HG03066 (cell line): ENCODE measurements around the gene SLC34A3.
"Not testable (repeated sequence)": the region's sequence is repeated elsewhere in the genome, so short reads cannot be mapped to it uniquely, and the experiment has no call there.

Source experiments
- ATAC-seq: cut with Tn5 transposase; IDR thresholded peaks from one replicate; pipeline ENCODE4 v1.9.1; 2021; ENCODE audit warnings: low read depth; ENCODE audit not compliant: unreplicated experiment

SLC34A3 gene

GRCh38 chr9:137240318-137240840 is 9.7 kb downstream of the SLC34A3 start:
- peak; percentile 21 for ATAC-seq

GRCh38 chr9:137240841-137241489 is 10.3 kb downstream of the SLC34A3 start, which contains the start of gene TUBB4B:
TSS of gene TUBB4B (plus strand) at chr9:137241287. CDS start at chr9:137241361, 74 bp downstream.
- ATAC-seq: peak; percentile 84

- ATAC-seq: peak; percentile 10
These were observed 11.0 kb downstream of the SLC34A3 start for GRCh38 chr9:137241490-137242268.

- ATAC-seq: no peak
These were observed 11.8 kb downstream of the SLC34A3 start for GRCh38 chr9:137242269-137243203.

- not testable (repeated sequence) for ATAC-seq
These were observed 12.5 kb downstream of the SLC34A3 start for GRCh38 chr9:137243266-137243625.

GRCh38 chr9:137243626-137244485 is 13.2 kb downstream of the SLC34A3 start:
- ATAC-seq: no peak

GRCh38 chr9:137244486-137245449 is 14.1 kb downstream of the SLC34A3 start:
- ATAC-seq: no peak

GRCh38 chr9:137245450-137246421 is 15.0 kb downstream of the SLC34A3 start:
- no peak for ATAC-seq

GRCh38 chr9:137247135-137247915 is 16.6 kb downstream of the SLC34A3 start:
- ATAC-seq: no peak

- ATAC-seq: no peak
These were observed 17.1 kb downstream of the SLC34A3 start for GRCh38 chr9:137247916-137248175.

- no peak for ATAC-seq
These were observed 19.9 kb downstream of the SLC34A3 start for GRCh38 chr9:137250329-137251193.

GRCh38 chr9:137251194-137251461 is 20.4 kb downstream of the SLC34A3 start, which contains the start of gene STPG3:
TSS of gene STPG3 (plus strand) at chr9:137251286. CDS start at chr9:137251287, 1 bp downstream.
- ATAC-seq: no peak

- no peak for ATAC-seq
These were observed 21.0 kb downstream of the SLC34A3 start for GRCh38 chr9:137251490-137252268.

- no peak for ATAC-seq
These were observed 22.1 kb downstream of the SLC34A3 start for GRCh38 chr9:137252555-137253506.
